ENCODE data around the gene RAD51AP1.

- no peak for TF ChIP-seq CTCF (IDR thresholded peaks at IDR 0.05; ENCODE audit: low read depth, low read length)
- TF ChIP-seq EZH2phosphoT487 (IDR thresholded peaks at IDR 0.05; ENCODE audit: low read depth), result no peak
Observed at GRCh38 chr12:4540638-4541037, 1.9 kb downstream of the RAD51AP1 start.
